GM19035 (cell line): ENCODE measurements around the gene IFIT1.

Experiments used
- ATAC-seq: cut with Tn5 transposase; IDR thresholded peaks from one replicate; pipeline ENCODE4 v1.9.1; 2021; ENCODE audit not compliant: unreplicated experiment

IFIT1 gene, protein sequence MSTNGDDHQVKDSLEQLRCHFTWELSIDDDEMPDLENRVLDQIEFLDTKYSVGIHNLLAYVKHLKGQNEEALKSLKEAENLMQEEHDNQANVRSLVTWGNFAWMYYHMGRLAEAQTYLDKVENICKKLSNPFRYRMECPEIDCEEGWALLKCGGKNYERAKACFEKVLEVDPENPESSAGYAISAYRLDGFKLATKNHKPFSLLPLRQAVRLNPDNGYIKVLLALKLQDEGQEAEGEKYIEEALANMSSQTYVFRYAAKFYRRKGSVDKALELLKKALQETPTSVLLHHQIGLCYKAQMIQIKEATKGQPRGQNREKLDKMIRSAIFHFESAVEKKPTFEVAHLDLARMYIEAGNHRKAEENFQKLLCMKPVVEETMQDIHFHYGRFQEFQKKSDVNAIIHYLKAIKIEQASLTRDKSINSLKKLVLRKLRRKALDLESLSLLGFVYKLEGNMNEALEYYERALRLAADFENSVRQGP

DNA sequence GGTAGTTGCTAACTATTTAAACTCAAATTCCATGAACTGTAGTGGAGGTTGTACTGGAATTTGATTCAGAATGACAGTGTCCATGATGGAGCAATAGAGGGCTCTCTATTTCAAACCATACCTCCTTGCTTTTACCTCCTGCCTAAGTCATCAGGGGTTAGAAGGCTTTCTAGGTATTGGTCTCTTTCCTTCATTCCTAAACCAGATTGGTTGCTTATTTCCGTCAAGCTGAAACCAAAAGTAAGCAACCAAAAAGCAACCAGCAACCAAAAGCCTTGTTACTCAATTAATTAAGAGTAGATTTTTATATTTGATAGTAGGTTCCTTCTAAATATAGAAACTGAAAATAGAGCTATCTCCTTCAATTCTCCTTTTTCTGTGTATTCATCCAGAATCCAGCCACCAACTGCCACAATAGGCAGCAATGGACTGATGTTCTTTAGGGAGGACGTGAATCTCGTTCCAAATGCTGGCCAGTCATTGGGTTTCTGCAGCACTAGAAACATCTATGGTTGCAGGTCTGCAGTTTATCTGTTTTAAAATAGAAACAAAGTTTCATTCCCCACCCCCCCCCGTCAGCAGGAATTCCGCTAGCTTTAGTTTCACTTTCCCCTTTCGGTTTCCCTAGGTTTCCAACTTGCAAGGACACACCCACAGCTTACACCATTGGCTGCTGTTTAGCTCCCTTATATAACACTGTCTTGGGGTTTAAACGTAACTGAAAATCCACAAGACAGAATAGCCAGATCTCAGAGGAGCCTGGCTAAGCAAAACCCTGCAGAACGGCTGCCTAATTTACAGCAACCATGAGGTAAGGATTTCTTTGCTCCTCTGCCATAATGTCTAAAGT, at the start of gene IFIT1:
Gene IFIT1 (plus strand): TSS at position 717 of the 850 bp plus-strand sequence. CDS start 90 bp downstream, at position 807.
- peak; percentile 84 for ATAC-seq

- ATAC-seq: no peak
These were observed 49.2 kb upstream of the IFIT1 start for GRCh38 chr10:89343089-89343767.

- no peak for ATAC-seq
These were observed 48.3 kb upstream of the IFIT1 start for GRCh38 chr10:89344156-89344555.

DNA sequence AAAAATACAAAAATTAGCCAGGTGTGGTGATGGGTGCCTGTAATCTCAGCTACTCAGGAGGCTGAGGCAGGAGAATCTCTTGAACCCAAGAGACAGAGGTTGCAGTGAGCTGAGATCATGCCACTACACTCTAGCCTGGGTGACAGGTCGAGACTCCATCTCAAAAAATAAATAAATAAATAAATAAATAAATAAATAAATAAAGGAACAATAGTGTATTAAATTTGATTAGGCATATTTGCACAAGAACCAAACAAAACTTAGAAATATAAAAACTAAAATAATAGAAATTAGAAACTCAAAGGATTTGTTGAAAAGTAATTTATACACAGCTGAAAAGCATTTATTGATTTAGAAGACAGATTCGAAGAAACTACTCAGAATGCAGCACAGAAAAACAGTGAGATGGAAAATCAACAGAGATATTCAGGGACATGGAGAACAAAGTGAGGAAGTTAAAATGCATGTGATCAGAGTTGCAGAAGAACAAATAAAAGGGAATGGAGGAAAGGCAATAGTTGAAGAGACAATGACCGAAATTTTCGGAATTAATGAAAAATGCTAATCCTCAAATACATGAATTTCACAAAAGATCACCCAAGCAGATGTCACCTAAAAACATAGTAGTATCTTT, 46.9 kb upstream of the IFIT1 start:
- ATAC-seq: no peak

- no peak for ATAC-seq
These were observed 45.8 kb upstream of the IFIT1 start for GRCh38 chr10:89346405-89347254.

- no peak for ATAC-seq
These were observed 44.5 kb upstream of the IFIT1 start for GRCh38 chr10:89347701-89348457.

GRCh38 chr10:89348481-89348880, 43.9 kb upstream of the IFIT1 start:
- no peak for ATAC-seq

DNA sequence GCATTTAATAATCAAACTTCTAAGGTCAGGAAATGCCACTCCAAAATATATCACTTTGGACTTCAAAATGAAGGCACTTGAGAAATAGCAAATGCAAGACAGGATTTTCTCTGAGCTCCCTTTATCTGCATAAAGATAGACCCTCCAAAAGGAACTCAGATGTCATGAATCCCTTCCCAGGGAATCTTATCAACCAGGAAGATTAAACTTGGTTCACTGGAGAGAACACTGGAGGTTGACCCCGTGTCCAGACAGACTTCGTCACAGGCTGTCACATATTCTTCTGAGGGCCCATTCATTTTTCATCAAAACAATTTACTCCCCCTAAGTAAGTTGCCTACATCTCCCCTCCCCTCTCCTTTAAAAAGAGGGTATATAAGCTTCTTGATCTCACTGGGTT, 43.4 kb upstream of the IFIT1 start:
- no peak for ATAC-seq

GRCh38 chr10:89350631-89351315, 41.6 kb upstream of the IFIT1 start:
- peak; percentile 36 for ATAC-seq

DNA sequence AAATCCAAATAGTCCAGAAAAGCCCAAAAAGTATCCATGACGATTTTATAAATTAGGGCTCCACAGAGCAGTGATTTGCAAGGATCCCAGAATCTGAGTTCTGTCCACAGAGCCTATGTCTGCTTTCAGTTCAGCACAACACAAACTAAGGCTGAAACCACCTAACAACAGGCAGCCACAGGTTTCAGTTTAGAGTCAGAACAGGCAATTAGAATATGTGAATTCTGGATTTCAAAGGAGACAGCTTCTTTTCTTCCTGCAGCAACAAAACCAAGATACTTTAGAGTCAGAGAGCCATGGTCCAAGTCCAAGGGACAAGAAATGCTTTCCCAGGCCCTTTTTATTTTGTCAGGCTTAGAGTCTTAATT, 41.0 kb upstream of the IFIT1 start:
- ATAC-seq: peak; percentile 88

GRCh38 chr10:89351780-89352597, 40.4 kb upstream of the IFIT1 start:
- ATAC-seq: peak; percentile 56

- no peak for ATAC-seq
These were observed 39.6 kb upstream of the IFIT1 start for GRCh38 chr10:89352802-89353201.

- no peak for ATAC-seq
These were observed 37.0 kb upstream of the IFIT1 start for GRCh38 chr10:89355394-89355931.

DNA sequence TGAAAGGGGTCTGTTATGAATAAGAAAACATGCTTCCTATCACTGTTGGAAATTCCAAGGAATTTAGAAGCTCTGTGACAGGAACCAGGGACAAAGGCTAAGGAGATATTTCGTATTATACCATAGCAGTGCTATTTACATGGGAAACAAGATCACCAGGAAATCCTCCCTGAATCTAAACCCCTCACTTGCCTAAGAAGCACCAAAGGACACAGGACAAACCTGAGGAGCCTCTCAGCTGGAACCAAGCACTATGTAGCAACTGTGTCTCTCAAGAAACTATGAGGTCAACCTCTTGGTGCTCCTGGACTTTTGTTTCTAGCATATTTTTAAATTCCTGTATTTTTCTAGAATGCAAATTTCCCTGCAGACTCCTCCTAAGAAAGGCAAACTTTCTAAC, 35.3 kb upstream of the IFIT1 start:
- no peak for ATAC-seq

GRCh38 chr10:89357975-89358374, 34.4 kb upstream of the IFIT1 start:
- no peak for ATAC-seq

- no peak for ATAC-seq
These were observed 32.3 kb upstream of the IFIT1 start for GRCh38 chr10:89360157-89360556.

DNA sequence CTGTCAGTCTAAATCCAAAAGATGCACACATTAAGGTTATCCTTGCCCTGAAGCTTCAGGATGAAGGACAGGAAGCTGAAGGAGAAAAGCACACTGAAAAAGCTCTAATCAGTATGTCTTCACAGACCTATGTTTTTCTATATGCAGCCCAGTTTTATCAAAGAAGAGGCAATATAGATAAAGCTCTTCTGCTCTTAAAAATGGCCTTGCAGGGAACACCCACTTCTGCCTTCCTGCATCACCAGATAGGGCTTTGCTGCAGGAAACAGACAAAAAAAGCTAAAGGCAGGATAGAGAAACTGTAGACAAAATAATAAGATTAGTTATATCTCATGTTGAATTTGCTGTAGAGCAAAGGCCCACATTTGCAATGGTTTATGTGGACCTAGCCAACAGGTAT, 29.5 kb upstream of the IFIT1 start:
- no peak for ATAC-seq
